NCI-H774 (cell line): ENCODE measurements around the gene SH3GL1.
"Not testable (repeated sequence)": the region's sequence is repeated elsewhere in the genome, so short reads cannot be mapped to it uniquely, and the experiment has no call there.

ENCODE experiments used
- DNase-seq: peaks from one replicate; lab custom pipeline; 2025; lab: John Stamatoyannopoulos, UW

Gene SH3GL1

GRCh38 chr19:4342615-4343369, 57.6 kb downstream of the SH3GL1 start:
- peak; percentile 99 for DNase-seq

GRCh38 chr19:4342314-4342614, 58.1 kb downstream of the SH3GL1 start:
- no peak for DNase-seq

- DNase-seq = no peak
These were observed 61.6 kb downstream of the SH3GL1 start, which contains the start of gene STAP2 for GRCh38 chr19:4338441-4339355. STAP2 (minus strand) TSS chr19:4338827; CDS start chr19:4338753, 74 bp downstream.

- DNase-seq = no peak
These were observed 62.4 kb downstream of the SH3GL1 start for GRCh38 chr19:4337906-4338440.

GRCh38 chr19:4334929-4335570, 65.3 kb downstream of the SH3GL1 start:
- DNase-seq = no peak

GRCh38 chr19:4329858-4330257, 70.5 kb downstream of the SH3GL1 start:
- no peak for DNase-seq

- not testable (repeated sequence) for DNase-seq
These were observed 71.2 kb downstream of the SH3GL1 start for GRCh38 chr19:4328991-4329681.

GRCh38 chr19:4328243-4328990, 71.9 kb downstream of the SH3GL1 start:
- DNase-seq = no peak

- no peak for DNase-seq
These were observed 72.5 kb downstream of the SH3GL1 start for GRCh38 chr19:4327877-4328242.

GRCh38 chr19:4327252-4327876, 73.0 kb downstream of the SH3GL1 start:
- DNase-seq = no peak

- no peak for DNase-seq
These were observed 73.5 kb downstream of the SH3GL1 start for GRCh38 chr19:4326837-4327251.

GRCh38 chr19:4326215-4326836, 74.0 kb downstream of the SH3GL1 start:
- no peak for DNase-seq

- DNase-seq = no peak
These were observed 76.1 kb downstream of the SH3GL1 start for GRCh38 chr19:4324228-4324627.

- DNase-seq = no peak
These were observed 76.7 kb downstream of the SH3GL1 start for GRCh38 chr19:4323692-4324091.

GRCh38 chr19:4322942-4323665, 77.2 kb downstream of the SH3GL1 start:
- DNase-seq = no peak

- DNase-seq = no peak
These were observed 79.9 kb downstream of the SH3GL1 start for GRCh38 chr19:4320419-4320818.

- DNase-seq = no peak
These were observed 81.2 kb downstream of the SH3GL1 start for GRCh38 chr19:4319067-4319718.

- no peak for DNase-seq
These were observed 81.9 kb downstream of the SH3GL1 start for GRCh38 chr19:4318460-4318859.

- no peak for DNase-seq
These were observed 83.4 kb downstream of the SH3GL1 start for GRCh38 chr19:4316956-4317355.
